ENCODE results near the gene HLCS. TPM values are rescaled to one million over a fixed set of nuclear protein-coding genes. Genes with fewer than 3 reads are reported as not detected.

HLCS gene
- total RNA-seq, 1 donor from 2014 or later = 42.6 TPM

DNA sequence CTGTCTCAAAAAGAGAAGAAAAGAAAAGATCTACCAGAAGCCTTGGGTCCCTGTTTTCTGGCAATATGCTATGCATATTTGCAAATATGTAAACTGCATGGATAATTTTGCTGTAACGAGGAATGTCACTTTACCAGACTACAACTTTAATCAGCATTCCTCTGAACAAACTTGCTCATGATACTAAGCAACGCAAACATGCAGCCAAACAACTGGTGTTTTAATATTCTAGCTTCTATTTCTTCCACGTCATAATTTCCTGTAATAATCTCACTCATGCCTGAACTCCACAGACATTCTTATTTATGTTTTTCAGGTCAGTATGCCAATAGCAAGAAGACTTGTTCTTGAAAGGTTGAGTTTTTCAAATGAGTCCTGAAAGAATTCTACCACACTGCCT lies 153.4 kb downstream of the HLCS start:
- DNase-seq (ENCODE audit: low read depth) = no peak

GRCh38 chr21:36811762-36812161 lies 154.7 kb downstream of the HLCS start:
- DNase-seq (ENCODE audit: low read depth) = no peak

DNA sequence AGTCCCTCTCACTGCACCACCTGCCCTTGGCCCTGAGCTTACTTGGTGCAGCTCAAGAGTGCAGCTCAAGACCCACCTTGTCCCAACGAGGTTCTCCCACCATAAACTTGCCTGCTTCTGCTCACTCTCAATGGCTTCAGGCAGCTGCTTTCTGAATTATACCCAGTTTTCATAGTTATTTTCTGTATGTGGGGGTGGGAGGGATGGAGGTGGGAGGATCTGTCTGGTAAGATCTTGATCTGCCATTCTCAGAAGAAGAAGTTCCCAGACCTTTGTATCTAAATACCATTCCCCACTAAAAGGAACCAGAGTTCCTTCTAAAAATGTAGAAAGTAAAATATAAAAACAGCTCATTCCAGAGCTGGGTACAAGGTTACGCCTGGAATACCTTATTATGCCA lies 156.0 kb downstream of the HLCS start:
- DNase-seq (ENCODE audit: low read depth) = no peak

- peak; percentile 95 for DNase-seq (ENCODE audit: low read depth)
Observed at GRCh38 chr21:36807422-36807928, 159.0 kb downstream of the HLCS start.

GRCh38 chr21:36806103-36806502 lies 160.4 kb downstream of the HLCS start:
- DNase-seq (ENCODE audit: low read depth) = no peak

DNA sequence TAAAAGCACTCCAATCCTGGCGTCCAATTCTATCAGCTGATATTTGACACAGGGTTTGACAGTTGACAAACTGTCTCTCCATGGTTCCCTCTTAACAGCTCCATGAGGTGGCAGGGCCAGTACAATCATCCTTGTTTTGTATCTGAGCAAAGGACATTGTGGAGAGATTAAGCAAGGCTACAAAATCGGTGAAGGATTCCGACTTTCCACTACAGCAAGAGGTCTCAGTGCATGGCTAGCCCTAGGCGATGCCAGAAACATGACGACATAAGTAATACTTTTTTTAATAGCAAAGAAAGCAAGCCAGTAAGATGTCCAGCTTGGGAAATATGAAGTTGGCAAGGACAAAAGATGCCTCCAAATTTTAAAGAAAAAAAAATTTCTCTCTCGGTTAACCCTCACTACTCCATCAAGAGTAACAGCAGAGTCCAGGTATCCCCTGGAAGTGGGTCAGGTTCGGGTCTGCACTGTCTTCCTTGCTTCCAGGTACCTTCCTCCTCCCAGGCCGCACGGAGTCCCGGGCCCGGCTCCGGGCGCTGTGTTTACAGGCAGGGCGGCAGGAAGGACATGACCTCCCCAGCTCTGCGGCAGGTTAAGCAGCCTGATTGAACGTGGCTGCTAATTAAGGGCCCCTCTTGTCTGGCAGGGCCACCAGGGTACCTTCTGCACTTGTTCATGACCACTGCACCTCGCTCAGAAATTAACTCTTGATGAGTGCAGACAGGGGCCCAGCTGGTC lies 161.4 kb downstream of the HLCS start:
- no peak for DNase-seq (ENCODE audit: low read depth)

DNA sequence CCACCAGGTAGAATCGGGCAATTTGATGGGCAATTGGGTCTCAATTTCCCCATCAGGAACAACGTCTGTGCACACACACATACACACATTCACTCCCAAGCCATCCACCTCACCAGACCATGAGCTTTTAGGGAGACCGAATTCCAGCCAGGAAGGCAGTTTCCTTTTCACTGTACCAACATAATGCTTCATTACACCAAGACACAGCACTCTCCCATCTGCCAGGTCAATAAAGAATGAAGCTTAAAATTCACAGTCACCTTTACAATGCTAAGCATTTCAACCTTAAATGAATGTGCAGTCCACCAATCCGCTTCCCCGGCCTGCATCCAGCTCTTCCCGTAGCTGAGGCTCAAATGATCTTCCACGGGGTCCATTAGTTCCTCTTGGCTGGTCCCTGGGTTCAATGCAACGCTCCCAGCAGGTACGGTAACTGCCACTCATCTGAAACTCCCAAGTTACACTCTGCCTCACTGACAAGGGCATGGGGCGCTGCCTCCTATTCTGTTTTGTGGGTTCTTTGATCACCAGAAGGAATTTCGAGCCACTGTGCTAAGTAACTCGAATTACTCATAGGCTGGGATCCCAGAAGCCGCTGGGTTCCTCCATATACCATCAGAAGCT lies 162.5 kb downstream of the HLCS start:
- peak; percentile 95 for DNase-seq (ENCODE audit: low read depth)

GRCh38 chr21:36803051-36803645 lies 163.3 kb downstream of the HLCS start:
- DNase-seq (ENCODE audit: low read depth) = peak; percentile 23

DNA sequence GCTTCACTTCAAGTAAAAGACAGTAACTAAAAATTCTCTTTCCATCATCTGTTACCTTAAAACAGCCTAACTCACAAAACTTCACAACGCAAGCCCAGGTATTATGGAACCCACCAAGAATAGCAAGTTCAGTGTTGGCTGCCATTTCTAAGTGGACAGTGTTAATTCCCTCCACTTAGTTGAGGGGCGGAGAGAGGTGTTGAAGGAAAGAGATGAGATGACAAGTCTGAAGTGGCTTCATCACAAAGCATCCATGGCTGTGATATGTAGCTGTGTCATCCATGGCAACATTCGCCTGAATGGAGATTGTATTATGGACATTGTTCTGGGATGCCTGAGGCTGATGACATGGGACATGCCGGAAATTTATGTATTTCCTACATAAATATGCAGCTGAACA lies 165.7 kb downstream of the HLCS start:
- no peak for DNase-seq (ENCODE audit: low read depth)

GRCh38 chr21:36799869-36800268 lies 166.6 kb downstream of the HLCS start:
- DNase-seq (ENCODE audit: low read depth) = no peak

GRCh38 chr21:36798491-36798890 lies 168.0 kb downstream of the HLCS start:
- no peak for DNase-seq (ENCODE audit: low read depth)

- DNase-seq (ENCODE audit: low read depth) = no peak
Observed at GRCh38 chr21:36796070-36796469, 170.4 kb downstream of the HLCS start.

- peak; percentile 77 for DNase-seq (ENCODE audit: low read depth)
Observed at GRCh38 chr21:36792505-36792967, 173.9 kb downstream of the HLCS start.

- DNase-seq (ENCODE audit: low read depth) = no peak
Observed at GRCh38 chr21:36791695-36792470, 174.6 kb downstream of the HLCS start.

DNA sequence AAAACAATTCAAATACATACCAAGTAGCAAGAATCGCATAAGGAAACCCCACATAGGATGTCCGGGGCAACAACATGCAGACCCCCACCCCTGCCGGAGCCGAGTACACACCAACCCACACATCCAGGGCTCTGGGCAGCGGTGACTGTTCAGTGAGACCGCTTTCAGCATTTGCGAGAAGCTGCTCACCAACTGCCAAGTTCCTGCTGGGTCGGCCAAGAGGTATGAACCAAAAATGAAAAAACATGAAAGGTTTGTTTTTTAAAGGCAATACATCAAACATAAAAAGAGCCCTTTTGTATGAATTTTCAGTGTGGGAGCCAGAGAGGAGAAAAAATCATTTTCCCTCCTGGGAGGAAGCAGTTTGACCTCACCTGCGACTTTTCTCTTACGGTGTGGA lies 175.3 kb downstream of the HLCS start:
- DNase-seq (ENCODE audit: low read depth) = no peak

DNA sequence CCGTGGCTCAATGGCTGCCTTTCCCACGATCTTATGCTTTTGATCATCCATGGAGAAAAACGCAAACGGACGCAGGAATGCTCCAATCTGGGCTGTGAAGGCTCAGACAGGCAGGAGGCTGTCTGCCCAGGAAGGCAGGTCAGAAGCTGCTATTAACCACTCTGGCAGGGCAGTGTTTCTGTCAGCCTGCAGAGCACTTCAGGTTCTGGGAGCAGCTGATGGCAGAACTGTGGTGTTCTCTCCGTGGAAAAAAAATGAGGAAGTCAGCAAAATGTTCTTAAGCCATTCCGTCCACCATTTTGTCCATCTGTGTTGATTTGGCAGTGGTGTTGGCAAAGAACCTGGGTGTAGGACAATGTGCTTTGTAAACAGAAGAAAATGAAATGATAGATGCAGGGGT lies 175.9 kb downstream of the HLCS start:
- DNase-seq (ENCODE audit: low read depth) = no peak

DNA sequence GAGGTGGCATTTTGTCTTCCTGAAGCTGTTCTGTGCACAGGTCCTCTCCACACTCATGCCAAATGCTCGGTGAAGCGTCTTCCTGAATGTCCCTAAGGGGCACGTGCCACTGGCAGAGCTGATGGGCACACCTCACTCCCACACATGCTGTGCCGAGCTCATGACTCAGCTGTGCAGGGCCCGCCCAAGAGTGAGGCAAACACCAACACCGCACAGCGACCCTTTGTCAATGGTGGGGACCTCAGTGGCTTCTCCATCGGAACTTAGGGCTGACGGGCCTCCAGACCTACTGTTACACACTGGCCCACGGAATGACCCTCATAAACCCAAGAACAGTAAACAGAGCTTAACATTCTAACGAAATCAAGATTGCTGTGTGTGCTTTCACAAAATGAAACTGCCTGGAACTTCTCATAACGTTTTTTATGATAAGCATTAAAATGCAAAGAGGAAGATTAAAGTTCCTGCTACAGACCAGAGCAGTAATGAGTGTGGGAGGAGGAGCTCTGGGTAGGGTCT lies 178.3 kb downstream of the HLCS start:
- peak; percentile 67 for DNase-seq (ENCODE audit: low read depth)

DNA sequence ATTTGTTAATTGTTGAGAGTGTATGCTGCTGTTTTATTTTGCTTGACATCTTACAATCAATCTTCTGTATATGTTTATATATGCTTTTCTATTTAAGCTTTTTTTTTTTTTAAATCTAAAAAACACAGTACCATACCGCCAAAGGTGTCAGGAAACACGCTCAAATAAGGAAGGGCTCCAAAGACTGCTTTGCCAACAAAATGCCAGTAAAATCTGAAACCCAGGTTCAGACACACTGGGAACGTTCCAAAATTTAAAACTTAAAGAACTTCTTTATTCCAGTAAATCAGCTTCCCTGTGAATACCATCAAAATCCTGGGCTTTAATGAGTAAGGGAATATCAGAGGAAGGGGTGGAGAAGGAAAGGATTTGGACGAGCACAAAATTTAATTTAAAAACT lies 180.3 kb downstream of the HLCS start:
- no peak for DNase-seq (ENCODE audit: low read depth)

DNA sequence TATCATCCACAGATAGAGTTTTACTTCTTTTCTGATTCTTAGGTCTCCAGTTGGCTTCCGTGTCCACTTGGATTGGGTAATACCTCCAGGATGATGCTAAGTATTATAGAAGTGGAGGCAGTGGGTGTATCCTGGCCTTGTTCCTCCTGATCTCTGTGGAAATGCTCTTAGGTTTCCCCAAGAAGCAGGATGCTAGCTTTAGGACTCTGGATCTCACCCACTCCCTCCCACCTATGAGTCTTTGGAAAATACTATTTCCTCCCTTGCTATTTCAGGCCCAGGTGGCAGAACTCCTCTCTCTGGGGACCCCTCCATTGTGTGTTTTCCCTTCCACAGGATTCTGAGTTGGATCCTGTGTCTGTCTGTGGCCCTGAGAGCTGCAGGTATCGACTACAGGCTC lies 180.9 kb downstream of the HLCS start:
- no peak for DNase-seq (ENCODE audit: low read depth)

- DNase-seq (ENCODE audit: low read depth) = no peak
Observed at GRCh38 chr21:36784947-36785346, 181.5 kb downstream of the HLCS start.

GRCh38 chr21:36783612-36784374 lies 182.7 kb downstream of the HLCS start:
- peak; percentile 85 for DNase-seq (ENCODE audit: low read depth)
